ENCODE data around the gene RRP1.

Gene RRP1

GRCh38 chr21:43758811-43759210 is 30.6 kb upstream of the RRP1 start:
- no peak for DNase-seq (ENCODE audit: low spot score)

DNA sequence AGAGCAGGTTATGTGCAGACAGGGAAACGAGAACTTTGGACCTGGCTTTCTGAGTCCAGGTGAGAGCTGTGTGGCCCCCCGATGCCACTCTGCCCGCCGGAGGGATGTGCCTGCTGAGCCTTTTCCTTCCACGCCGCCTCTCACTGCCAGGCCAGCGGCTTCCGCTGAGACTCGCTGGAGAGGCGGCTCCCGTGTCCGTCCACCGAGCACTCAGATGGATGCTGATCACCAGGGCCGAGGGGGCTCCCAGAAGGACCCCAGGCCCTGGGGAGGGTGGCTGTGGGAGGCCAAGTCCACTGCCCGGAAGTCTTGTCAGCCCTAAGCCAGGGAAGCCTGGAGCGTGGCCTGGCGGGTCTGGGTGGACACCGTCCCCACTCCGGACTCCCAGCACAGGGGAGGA is 29.7 kb upstream of the RRP1 start:
- no peak for DNase-seq (ENCODE audit: low spot score)

GRCh38 chr21:43760391-43760958 is 28.9 kb upstream of the RRP1 start:
- no peak for DNase-seq (ENCODE audit: low spot score)

- no peak for DNase-seq (ENCODE audit: low spot score)
These were observed 27.5 kb upstream of the RRP1 start for GRCh38 chr21:43761886-43762285.

DNA sequence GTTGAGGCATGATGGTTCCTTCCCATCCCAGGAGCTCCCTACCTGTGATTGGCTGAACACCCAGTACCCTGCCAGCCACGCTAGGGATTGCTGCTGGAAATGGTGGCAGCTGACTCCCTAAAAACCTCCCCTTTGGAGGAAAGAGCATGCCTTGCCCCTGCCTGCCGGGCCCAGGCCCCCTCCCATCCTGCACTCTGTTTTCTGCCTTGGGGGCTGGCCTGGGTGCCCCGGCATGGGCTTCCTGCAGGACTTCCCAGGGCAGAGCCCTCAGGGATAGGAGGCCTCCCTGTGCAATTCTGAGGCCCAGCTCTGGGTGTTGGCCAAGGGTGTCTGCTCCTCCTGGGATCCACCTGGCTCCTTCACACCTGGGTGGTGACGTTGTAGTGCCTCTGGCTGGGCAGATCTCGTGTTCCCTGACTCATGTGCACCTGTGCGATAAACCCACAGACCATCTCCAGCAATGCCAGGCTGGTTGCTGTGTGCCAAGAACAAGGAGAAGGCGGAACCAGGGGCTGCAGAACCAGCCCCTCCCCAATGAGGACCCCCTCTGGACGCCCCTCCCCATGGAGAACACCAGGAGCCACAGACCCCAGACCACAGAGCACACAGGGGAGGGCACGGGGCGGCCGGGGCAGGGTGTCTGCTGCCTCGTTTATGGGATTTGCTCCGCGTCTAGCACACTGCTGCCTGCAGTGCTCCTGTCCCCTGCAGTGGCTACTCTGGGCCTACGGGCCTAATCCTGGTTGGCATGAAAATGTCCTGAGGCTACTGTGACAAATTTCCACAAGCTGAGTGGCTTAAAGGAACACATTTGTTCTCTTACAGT is 26.9 kb upstream of the RRP1 start:
- DNase-seq (ENCODE audit: low spot score) = no peak

DNA sequence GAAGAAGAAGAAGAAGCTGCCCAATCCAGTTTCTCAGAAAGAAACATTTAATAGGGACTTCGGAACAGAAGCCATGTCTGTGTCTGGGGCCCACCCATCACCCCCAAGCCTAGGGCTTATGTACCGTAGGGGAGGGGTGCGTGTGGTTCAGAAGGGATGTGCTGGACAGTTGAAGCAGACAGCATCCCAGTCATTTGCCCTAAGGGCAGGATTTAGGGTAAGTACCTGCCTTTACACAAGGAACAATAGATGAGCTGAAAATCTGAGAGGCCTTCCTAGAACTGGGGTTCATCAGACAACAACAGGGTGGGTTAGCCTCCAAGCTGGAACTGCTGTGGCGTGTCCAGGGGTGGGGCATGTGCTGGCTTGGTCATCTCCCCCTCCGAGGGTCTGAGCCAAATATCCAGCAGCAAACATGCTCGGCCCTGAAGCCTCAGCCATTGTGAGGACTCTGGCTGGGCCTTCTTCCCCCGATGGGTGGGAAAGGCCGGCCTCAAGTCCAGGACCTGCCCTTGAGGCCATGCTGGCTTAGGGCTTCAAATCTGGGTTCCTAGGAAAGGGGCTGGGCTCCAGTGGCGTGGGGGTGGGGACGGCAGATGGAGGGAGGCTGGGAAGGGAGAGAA is 25.4 kb upstream of the RRP1 start:
- no peak for DNase-seq (ENCODE audit: low spot score)

DNA sequence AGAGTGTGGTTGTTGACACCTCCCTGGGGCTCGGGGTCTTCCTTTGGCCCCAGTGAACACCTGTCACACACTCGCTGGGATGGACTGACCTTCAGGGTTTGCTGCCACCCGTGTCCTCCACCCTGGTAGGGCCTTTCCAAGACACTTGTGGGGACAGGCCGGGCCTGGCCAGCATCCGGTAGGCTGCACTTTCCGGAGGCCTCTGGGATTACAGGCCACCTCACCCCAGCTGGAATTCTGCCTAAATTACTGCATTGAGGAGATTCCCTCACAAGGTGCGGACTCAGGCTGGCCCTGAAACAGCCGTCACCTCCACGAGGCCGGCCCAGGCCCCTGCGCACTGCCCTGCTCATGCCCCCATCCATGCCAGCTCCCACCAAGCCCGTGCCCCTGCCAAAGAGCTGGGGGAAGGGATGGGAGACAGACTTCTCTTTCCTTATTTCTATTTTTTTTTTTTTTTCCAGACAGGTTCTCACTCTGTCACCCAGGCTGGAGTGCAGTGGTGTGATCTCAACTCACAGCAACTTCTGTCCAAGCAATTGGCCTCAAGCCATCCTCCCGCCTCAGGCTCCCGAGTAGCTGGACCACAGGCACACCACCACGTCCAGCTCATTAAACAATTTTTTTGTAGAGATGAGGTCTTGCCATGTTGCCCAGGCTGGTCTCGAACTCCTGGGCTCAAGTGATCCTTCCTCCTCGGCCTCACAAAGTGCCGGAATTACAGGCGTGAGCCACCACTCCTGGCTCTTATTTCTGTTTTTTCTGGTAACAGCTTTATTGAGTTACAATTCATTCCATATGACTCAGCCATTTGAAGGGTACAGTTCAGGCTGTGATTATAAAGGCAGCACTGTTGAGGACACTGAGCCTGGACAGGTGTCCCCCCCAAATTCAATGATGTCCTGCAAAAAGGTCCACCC is 24.5 kb upstream of the RRP1 start:
- DNase-seq (ENCODE audit: low spot score) = no peak

DNA sequence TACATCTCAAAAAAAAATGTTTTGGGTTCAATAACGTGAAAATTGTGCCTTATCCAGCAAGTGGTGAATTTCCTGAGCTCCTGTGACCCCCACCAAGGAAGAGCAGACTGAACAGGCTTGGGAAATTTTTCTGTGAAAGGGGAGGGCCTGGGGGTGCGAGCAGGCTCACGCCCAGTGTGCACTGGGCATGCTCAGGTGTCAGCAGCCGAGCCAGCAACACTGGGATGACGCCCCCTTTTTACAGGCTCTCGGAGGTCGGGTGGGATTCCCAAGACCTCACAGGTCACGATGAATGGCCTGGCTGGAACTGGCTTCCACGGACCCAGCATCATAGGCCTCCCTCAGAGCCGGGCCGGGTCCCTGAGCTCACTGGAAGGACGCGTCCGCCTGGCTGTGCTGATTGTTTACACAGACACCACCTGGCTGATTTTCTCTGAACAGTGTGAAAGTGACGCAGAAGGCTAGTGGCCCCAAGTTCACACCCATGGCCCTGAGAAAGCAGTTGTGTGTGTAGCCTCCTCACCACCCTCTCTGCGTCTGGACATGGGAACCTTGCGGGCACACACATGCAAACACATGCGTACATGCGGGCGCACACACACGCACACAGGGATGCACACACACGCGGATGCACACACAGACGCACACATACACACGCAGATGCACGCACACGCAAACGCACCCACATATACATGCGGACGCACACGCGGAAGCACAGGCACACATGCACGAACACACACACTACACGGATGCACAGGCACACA is 22.5 kb upstream of the RRP1 start:
- DNase-seq (ENCODE audit: low spot score) = no peak

DNA sequence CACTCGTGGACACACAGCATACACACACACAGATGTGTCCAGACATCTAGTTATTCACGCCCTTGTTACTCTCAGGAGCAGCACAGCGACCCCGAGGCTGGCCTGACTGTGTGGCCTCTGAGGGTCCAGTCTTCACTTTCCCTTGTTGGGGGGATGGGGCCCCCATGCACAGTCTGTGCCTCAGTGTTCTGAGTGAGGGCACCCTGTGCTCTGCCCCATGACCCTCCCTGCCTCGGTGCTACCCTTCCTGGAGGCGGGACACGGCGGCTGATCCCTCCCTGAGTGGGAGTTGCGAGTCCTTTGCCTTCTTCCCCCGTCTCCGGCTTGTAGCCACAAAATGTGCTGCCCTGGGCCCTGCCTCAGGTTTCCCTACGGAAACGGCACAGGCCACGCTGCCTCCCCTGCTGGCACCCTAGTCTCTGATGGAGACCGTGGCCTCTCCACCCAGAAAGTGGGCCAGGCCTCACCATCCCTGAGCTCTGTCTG is 21.8 kb upstream of the RRP1 start:
- DNase-seq (ENCODE audit: low spot score) = no peak

GRCh38 chr21:43767984-43768867 is 21.2 kb upstream of the RRP1 start:
- peak; percentile 52 for DNase-seq (ENCODE audit: low spot score)

- DNase-seq (ENCODE audit: low spot score) = no peak
These were observed 20.6 kb upstream of the RRP1 start for GRCh38 chr21:43768868-43769167.

DNA sequence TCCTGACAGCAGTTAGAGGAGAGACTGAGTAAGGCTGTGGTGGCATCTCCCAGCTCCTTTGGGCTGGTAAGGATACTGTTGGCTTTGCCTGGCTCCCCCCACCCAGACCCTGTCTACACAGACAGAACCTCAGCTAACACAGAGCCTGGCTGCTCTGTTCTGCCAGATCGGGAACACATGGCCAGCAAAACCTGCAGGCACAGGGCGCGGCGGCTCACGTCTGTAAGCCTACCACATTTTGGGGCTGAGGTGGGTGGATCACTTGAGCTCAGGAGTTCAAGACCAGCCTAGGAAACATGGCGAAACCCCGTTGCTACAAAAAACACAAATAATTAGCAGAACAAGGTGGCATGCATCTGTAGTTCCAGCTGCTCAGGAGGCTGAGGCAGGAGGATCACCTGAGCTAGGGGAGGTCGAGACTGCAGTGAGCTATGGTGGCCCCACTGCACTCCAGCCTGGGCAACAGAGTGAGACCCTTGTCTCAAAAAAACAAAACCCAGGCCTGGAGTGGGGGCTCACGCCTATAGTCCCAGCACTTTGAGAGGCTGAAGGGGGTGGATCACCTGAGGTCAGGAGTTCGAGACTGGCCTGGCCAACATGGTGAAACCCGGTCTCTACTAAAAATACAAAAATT is 19.9 kb upstream of the RRP1 start:
- no peak for DNase-seq (ENCODE audit: low spot score)

GRCh38 chr21:43770066-43770655 is 19.2 kb upstream of the RRP1 start:
- no peak for DNase-seq (ENCODE audit: low spot score)

GRCh38 chr21:43771199-43771675 is 18.1 kb upstream of the RRP1 start:
- DNase-seq (ENCODE audit: low spot score) = no peak

GRCh38 chr21:43771698-43772424 is 17.5 kb upstream of the RRP1 start:
- no peak for DNase-seq (ENCODE audit: low spot score)

- no peak for DNase-seq (ENCODE audit: low spot score)
These were observed 17.0 kb upstream of the RRP1 start for GRCh38 chr21:43772425-43772821.

GRCh38 chr21:43774163-43774562 is 15.2 kb upstream of the RRP1 start:
- no peak for DNase-seq (ENCODE audit: low spot score)

GRCh38 chr21:43775190-43775589 is 14.2 kb upstream of the RRP1 start:
- DNase-seq (ENCODE audit: low spot score) = no peak

Measured in hepatic stellate cell (primary cell).